HepG2 (cell line): ENCODE results near the gene WDR7. TPM values are rescaled to one million over a fixed set of nuclear protein-coding genes. Genes with fewer than 3 reads are reported as not detected.

Experiments
- ATAC-seq: fragments of 200-7000 bp; cut with Tn5 transposase; 3 replicates; pipeline ENCODE4 v1.9.1; 2020; ENCODE audit warnings: mild to moderate bottlenecking, moderate library complexity
- BruUV-seq: library from RNA; stranded (reverse); fragments of 400-500 nt; replicated peaks from 2 replicates; lab custom pipeline; 2021; lab: Mats Ljungman, UMichigan
- CTCF ChIA-PET: fragments of 300-600 bp; formaldehyde crosslinking; extraction: SDS; loops from one replicate; lab custom pipeline; 2021; ENCODE audit warnings: low total read pairs, inconsistent platforms, low intra/inter-chr PET ratio; lab: Yijun Ruan, JAX
- POLR2A ChIA-PET: fragments of 350-600 bp; sonication (Branson Sonifier 250); formaldehyde crosslinking; loops from one replicate; lab custom pipeline; 2020; ENCODE audit warnings: antibody characterized with exemption, inconsistent platforms; lab: Yijun Ruan, JAX
- DNase-seq: peaks from one replicate; pipeline ENCODE4 v3.0.0-alpha.2; 2015; ENCODE audit warnings: low spot score
- FAIRE-seq: peaks from 3 replicates; lab custom pipeline; 2011; peaks lifted over from hg19 to GRCh38; lab: Jason Lieb, UNC
- H2AFZ ChIP-seq: one replicate; pipeline ENCODE4 v1.6.1; 2011; ENCODE audit warnings: low read length, inconsistent platforms
- H3K27ac ChIP-seq: fragments of 300-600 bp; 3 replicates; pipeline ENCODE4 v1.8.0; 2011; ENCODE audit warnings: mixed run types, mild to moderate bottlenecking, mixed read lengths, low read length, inconsistent platforms; ENCODE audit not compliant: insufficient read depth; ENCODE audit errors: extremely low read length
- H3K27me3 ChIP-seq, 2 experiments: fragments of 200-600 bp in 1 of 2; 2 replicates in 1 of 2; 3 replicates in 1 of 2; pipeline versions ENCODE4 v1.6.0 to v1.8.0; 2011; ENCODE audit warnings: low read length in 2 of 2, mild to moderate bottlenecking in 2 of 2, moderate library complexity in 2 of 2, inconsistent platforms in 1 of 2; ENCODE audit not compliant: insufficient read depth in 2 of 2, control insufficient read depth in 1 of 2
- H3K36me3 ChIP-seq, 2 experiments: fragments of 200-600 bp in 1 of 2; replicated peaks in 1 of 2; 2 replicates in 1 of 2; 3 replicates in 1 of 2; pipeline versions ENCODE4 v1.5.1 to v1.8.0; 2011; ENCODE audit warnings: low read length in 2 of 2, inconsistent platforms in 1 of 2; ENCODE audit not compliant: insufficient read depth in 2 of 2, control insufficient read depth in 1 of 2
- H3K4me1 ChIP-seq: 2 replicates; pipeline ENCODE4 v1.5.1; 2012; ENCODE audit warnings: low read length, inconsistent platforms; ENCODE audit not compliant: insufficient read depth
- H3K4me2 ChIP-seq: 2 replicates; pipeline ENCODE4 v1.6.0; 2011; ENCODE audit warnings: low read depth, low read length, inconsistent platforms
- H3K4me3 ChIP-seq, 3 experiments: fragments of 200-600 bp in 1 of 3; sonication (generic), shearing (Covaris generic) in 1 of 3; replicated peaks in 1 of 3; 2 replicates each; pipeline ENCODE4 v1.5.1; 2011 to 2016; ENCODE audit warnings: low read length in 3 of 3, inconsistent platforms in 2 of 3, low read depth in 2 of 3, mild to moderate bottlenecking in 2 of 3, control low read depth in 1 of 3, mixed read lengths in 1 of 3; ENCODE audit not compliant: insufficient read depth in 1 of 3
- H3K79me2 ChIP-seq: one replicate; pipeline ENCODE4 v1.6.1; 2011; ENCODE audit warnings: low read length, inconsistent platforms; ENCODE audit not compliant: insufficient read depth
- H3K9ac ChIP-seq: 2 replicates; pipeline ENCODE4 v1.6.0; 2011; ENCODE audit warnings: mild to moderate bottlenecking, low read depth, low read length, inconsistent platforms; ENCODE audit not compliant: insufficient read depth
- H3K9me3 ChIP-seq: 2 replicates; pipeline ENCODE4 v1.5.1; 2012; ENCODE audit warnings: mild to moderate bottlenecking, low read length
- H4K20me1 ChIP-seq: 2 replicates; pipeline ENCODE4 v1.6.0; 2011; ENCODE audit warnings: inconsistent platforms, mild to moderate bottlenecking, low read length, moderate library complexity; ENCODE audit not compliant: insufficient read depth
- RFXAP ChIP-seq: sonication (generic); formaldehyde crosslinking; IDR thresholded peaks from 2 replicates; pipeline ENCODE4 v1.4.0; 2020; ENCODE audit warnings: missing genetic modification reagents, borderline replicate concordance
- ZIK1 ChIP-seq: sonication (generic); formaldehyde crosslinking; IDR thresholded peaks from 2 replicates; pipeline ENCODE4 v1.5.0; 2020; ENCODE audit warnings: mild to moderate bottlenecking, low read depth, missing genetic modification reagents, borderline replicate concordance
- ZNF335 ChIP-seq: sonication (generic); formaldehyde crosslinking; IDR thresholded peaks from 2 replicates; pipeline ENCODE4 v1.4.0; 2020; ENCODE audit warnings: missing genetic modification reagents
- ZNF367 ChIP-seq: sonication (generic); formaldehyde crosslinking; IDR thresholded peaks from 2 replicates; pipeline ENCODE4 v1.4.0; 2020; ENCODE audit warnings: missing genetic modification reagents, borderline replicate concordance
- ZNF550 ChIP-seq: sonication (generic); formaldehyde crosslinking; IDR thresholded peaks from 2 replicates; pipeline ENCODE4 v1.4.0; 2020; ENCODE audit warnings: mild to moderate bottlenecking, missing genetic modification reagents, borderline replicate concordance
- WGBS: methylation state at CpG from one replicate; pipeline ENCODE4 v1.1.6; 2017; ENCODE audit warnings: low lambda C conversion rate; 5-methylcytosine and 5-hydroxymethylcytosine counted together
- in situ Hi-C: cut with HindIII; loops from 2 replicates; pipeline ENCODE4 v1.10.0; 2017; ENCODE audit warnings: low pct_unique_long_range_greater_than_20kb; ENCODE audit not compliant: extremely low pct_ligation_motif_present
- intact Hi-C: fragments of 100-400 bp; cut with micrococcal nuclease; formaldehyde crosslinking; loops from one replicate; pipeline ENCODE4 v1.10.0; 2022; ENCODE audit not compliant: unreplicated experiment
- polyA plus RNA-seq, 8 experiments: library from polyadenylated mRNA; depleted of rRNA in 3 of 8; stranded (reverse) in 7 of 8; unstranded in 1 of 8; fragments of >200 nt; fragmentation: Illumina TruSeq in 4 of 8; extraction: Trizol in 4 of 8; gene quantifications; 2 replicates each; pipeline versions ENCODE4 v1.2.1 to v1.2.3, GENCODE V29; 2011 to 2016; ENCODE audit warnings: low read depth in 4 of 8, missing spikeins in 1 of 8, mixed read lengths in 1 of 8; ENCODE audit not compliant: insufficient read depth in 1 of 8
- total RNA-seq, 5 experiments: library from RNA; depleted of rRNA; stranded (reverse); fragments of >200 nt; fragmentation: Illumina TruSeq; extraction: Trizol; gene quantifications; 2 replicates each; pipeline ENCODE4 v1.2.3, GENCODE V29; 2016; ENCODE audit warnings: low read depth in 1 of 5
- TF ChIP-seq, protein P1 (sequence below): sonication (generic); formaldehyde crosslinking; IDR thresholded peaks from 2 replicates; pipeline ENCODE4 v1.4.0; 2020; ENCODE audit warnings: mild to moderate bottlenecking, low read depth, missing genetic modification reagents

The WDR7 gene
- total and polyA plus RNA-seq, 2 of the 13 experiments (the other 11 are each of a cell fraction or from before 2014, with no cell fraction given), result 2.0 to 7.8 TPM

DNA sequence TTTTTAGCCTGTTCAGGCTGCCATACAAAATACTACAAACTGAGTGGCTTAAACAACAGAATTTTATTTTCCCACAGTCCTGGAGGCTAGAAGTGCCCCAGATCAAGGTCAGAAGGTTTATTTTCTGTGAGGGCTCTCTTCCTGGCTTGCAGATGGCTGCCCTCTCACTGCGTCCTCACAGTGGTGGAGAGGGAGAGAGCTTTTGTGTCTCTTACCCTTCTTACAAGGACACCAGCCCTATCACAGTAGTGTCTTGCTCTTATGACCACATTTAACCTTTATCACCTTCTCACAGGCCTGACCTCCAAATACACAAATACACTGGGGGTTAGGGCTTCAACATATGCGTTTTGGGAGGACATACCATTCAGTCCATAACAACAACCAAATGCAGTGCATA, 11.7 kb downstream of the WDR7 start (continued):
- no peak for TF ChIP-seq ZIK1 (CRISPR knock-in tag)
- TF ChIP-seq ZNF550 (CRISPR knock-in tag), result no peak
- TF ChIP-seq, all 625 proteins: peak for 0

DNA sequence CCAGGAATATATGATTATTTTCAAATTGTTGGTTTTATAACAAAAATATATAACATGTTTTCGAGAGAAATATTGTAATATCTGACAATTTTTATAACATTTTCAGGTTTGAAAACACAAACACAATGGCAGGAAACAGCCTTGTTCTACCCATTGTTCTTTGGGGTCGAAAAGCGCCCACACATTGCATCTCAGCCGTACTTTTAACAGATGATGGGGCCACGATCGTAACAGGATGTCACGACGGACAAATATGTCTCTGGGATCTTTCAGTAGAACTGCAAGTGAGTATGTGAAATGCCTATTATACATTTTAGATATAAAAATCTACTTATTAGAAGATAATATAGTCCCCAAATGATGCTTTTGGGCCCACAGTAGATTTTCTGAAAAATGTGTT, 21.2 kb downstream of the WDR7 start:
- 0 out of 2 replicates have a peak, but pooled peaks cover 6% of the 10 kb centered on the region for H3K4me1 ChIP-seq
- H3K36me3 ChIP-seq, result no peaks in the 10 kb centered on the region
- H3K9me3 ChIP-seq, result no peaks in the 10 kb centered on the region
- ChIA-PET CTCF (no interaction called here), POLR2A (no interaction called here)
- no peak overlapping the region for H2AFZ ChIP-seq
- no peaks in the 10 kb centered on the region for H3K79me2 ChIP-seq
- 84% methylated on average over 8 of the region's 8 CpGs for WGBS
- H4K20me1 ChIP-seq, result no peaks in the 10 kb centered on the region
- intact Hi-C loops, result no loop called here
- no TSS peak for BruUV-seq
- no peak overlapping the region for H3K9ac ChIP-seq
- no peak overlapping the region for H3K27ac ChIP-seq
- TF ChIP-seq ZNF335 (CRISPR knock-in tag), result no peak
- no peak for TF ChIP-seq RFXAP (CRISPR knock-in tag)
- TF ChIP-seq ZNF367 (CRISPR knock-in tag), result no peak
- TF ChIP-seq, protein P1, sequence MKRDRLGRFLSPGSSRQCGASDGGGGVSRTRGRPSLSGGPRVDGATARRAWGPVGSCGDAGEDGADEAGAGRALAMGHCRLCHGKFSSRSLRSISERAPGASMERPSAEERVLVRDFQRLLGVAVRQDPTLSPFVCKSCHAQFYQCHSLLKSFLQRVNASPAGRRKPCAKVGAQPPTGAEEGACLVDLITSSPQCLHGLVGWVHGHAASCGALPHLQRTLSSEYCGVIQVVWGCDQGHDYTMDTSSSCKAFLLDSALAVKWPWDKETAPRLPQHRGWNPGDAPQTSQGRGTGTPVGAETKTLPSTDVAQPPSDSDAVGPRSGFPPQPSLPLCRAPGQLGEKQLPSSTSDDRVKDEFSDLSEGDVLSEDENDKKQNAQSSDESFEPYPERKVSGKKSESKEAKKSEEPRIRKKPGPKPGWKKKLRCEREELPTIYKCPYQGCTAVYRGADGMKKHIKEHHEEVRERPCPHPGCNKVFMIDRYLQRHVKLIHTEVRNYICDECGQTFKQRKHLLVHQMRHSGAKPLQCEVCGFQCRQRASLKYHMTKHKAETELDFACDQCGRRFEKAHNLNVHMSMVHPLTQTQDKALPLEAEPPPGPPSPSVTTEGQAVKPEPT (CRISPR knock-in tag), result no peak
- no peak overlapping the region for H3K4me3 ChIP-seq
- no peaks in the 10 kb centered on the region for H3K27me3 ChIP-seq
- H3K4me2 ChIP-seq, result no peak overlapping the region
- DNase-seq (no peak), FAIRE-seq (no peak), ATAC-seq (no peak)
- in situ Hi-C loops, result no loop called here
